GM21786 (cell line): ENCODE data around the gene SLC16A5.
"Not testable (repeated sequence)": the region's sequence is repeated elsewhere in the genome, so short reads cannot be mapped to it uniquely, and the experiment has no call there.

Experiments used
- ATAC-seq: cut with Tn5 transposase; IDR thresholded peaks from one replicate; pipeline ENCODE4 v1.9.1; 2021; ENCODE audit not compliant: unreplicated experiment

Gene SLC16A5

DNA sequence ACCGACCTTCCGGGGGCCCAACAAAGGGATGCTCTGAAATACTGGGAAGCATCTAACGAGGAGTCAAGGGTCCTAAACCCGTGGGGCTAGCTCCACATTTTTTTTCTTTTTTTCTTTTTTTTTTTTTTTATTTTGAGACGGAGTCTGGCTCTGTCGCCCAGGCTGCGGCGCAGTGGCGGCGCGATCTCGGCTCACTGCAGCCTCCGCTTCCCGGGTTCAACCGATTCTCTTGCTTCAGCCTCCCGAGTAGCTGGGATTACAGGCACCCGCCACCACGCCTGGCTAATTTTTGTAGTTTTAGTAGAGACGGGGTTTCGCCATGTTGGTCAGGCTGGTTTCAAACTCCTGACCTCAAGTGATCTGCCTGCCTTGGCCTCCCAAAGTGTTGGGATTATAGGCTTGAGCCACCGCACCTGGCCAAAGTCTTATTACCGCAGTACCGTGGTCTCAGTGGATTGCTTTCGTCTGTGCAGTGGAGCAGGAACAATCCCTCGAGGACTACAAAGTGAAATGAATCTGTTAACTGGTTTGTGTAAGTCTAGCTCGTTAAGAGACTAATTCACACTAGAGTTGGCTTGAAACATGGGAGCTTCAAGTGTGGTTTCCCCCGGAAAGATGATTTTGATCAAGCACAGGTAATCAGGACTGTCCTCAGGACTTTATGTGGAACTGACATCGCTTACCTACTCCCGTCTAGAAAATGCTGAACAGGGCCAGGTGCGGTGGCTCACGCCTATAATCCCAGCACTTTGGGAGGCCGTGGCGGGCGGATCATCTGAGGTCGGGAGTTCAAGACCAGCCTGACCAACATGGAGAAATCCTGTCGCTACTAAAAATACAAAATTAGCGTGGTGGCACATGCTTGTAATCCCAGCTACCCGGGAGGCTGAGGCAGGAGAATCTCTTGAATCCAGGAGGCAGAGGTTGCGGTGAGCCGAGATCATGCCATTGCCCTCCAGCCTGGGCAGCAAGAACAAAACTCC lies 44.6 kb downstream of the SLC16A5 start:
- not testable (repeated sequence) for ATAC-seq

GRCh38 chr17:75133001-75133400 lies 45.2 kb downstream of the SLC16A5 start:
- no peak for ATAC-seq

GRCh38 chr17:75133607-75134347 lies 46.0 kb downstream of the SLC16A5 start:
- not testable (repeated sequence) for ATAC-seq

DNA sequence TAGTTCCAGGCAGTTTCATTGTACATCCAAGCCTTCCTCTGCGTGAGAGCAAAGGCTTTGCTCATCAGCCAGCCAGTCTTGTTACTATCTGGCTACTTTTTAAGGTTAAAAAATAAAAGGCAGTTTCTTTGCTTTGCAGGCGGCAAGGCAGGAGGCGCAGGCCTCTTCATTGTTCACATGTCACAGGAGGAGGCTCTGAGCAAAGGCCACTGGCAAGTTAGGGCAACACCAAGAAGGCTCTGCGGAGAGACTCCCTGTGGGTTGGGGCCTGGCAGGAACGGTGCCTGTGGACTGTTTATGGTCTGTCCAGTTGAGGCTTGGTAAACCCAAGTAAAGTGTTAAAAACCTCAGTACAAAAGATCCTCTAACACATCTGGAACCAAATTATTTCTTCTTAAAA lies 47.7 kb downstream of the SLC16A5 start:
- no peak for ATAC-seq

- ATAC-seq = no peak
Measured at GRCh38 chr17:75135946-75136345, 48.2 kb downstream of the SLC16A5 start.

DNA sequence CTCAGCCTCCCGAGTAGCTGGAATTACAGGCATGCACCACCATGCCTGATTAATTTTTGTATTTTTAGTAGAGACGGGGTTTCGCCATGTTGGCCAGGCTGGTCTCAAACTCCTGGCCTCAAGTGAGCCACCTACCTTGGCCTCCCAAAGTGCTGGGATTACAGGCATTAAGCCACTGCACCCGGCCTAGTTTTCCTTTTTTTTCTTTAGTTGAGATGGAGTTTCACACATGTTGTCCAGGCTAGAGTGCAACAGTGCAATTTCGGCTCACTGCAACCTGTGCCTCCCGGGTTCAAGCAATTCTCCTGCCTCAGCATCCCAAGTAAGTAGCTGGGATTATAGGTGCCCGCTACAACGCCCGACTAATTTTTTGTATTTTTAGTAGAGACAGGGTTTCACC lies 50.0 kb downstream of the SLC16A5 start:
- not testable (repeated sequence) for ATAC-seq

GRCh38 chr17:75138519-75138918 lies 50.8 kb downstream of the SLC16A5 start:
- no peak for ATAC-seq

GRCh38 chr17:75142236-75142971 lies 54.6 kb downstream of the SLC16A5 start:
- no peak for ATAC-seq

DNA sequence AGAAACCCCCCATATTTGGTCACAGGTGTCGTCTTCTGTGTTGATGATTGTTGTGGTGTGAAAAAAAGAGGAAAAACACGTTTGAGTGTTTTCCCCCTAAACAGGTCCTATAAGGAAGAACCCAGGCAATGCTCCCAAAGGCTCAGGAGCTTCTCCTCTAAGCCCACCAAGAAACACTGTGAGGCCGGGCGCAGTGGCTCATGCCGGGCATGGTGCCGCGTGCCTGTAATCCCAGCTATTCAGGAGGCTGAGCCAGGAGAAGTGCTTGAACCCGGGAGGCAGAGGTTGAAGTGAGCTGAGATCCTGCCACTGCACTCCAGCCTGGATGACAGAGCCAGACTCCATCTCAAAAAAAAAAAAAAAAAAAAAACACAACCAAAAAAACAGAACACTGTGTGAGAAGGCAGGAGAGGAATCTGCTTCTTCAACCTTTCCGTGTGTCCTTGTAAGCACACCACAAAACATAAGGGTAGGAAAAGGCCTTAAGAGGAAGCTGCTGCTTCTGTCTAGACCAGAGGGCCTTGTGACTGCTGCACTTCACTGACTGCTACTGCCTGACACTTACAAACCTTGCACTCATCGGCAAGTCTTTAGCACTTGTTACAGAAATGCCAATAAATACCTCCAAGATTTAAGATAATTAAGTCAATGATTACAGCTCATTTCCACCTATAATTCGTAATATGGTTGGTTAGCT lies 57.2 kb downstream of the SLC16A5 start:
- no peak for ATAC-seq

- no peak for ATAC-seq
Measured at GRCh38 chr17:75146592-75146991, 58.8 kb downstream of the SLC16A5 start.

DNA sequence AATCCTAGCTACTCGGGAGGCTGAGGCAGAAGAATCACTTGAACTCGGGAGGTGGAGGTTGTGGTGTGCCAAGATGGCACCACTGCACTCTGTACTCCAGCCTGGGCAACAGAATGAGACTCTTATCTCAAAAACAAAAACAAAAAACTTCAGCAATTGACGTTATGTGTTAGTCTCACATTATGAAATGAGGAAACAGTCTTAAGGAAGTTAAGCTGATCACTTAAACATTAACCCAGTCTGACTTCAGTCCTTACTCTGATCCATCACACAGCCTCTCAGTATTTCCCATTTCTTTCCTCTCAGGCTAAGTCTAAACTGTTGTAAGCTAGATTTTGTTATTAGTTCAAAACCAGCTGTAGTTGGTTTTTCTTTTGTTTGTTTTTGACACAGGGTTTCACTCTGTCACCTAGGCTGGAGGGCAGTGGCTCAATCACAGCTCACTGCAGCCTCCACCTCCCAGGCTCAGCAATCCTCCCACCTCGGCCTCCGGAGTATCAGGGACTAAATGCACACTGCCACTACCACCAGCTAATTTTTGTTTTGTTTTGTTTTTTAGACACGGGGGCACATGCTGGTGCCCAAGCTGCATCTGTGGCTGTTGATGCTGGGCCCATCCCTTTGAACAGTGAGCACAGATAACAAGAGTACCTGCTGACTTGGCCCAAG lies 60.3 kb downstream of the SLC16A5 start:
- no peak for ATAC-seq

DNA sequence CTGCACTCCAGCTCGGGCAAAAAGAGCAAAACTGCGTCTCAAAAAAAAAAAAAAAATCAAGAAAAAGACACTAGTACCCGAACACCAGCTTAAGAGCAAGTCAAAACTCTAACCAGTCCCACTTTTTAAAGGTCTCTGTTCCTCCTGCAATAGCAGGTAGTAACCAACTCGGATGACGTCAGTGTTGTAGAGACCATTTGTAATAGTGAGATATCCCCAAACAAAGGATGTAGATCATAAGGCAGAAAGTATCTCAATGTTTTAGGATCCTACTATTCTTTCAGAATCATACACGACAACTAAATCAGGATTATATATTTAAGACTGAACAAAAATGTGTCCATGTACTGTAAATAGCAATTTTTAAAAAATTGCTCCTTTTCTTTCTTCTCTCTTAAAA lies 64.2 kb downstream of the SLC16A5 start:
- ATAC-seq = no peak

- no peak for ATAC-seq
Measured at GRCh38 chr17:75152523-75152921, 64.8 kb downstream of the SLC16A5 start.

- ATAC-seq = no peak
Measured at GRCh38 chr17:75152922-75153779, 65.4 kb downstream of the SLC16A5 start.

- peak; percentile 12 for ATAC-seq
Measured at GRCh38 chr17:75153780-75154194, 66.0 kb downstream of the SLC16A5 start.

- ATAC-seq = peak; percentile 93
Measured at GRCh38 chr17:75154195-75155106, 66.7 kb downstream of the SLC16A5 start, which contains the start of gene JPT1. TSS of gene JPT1 (minus strand) at chr17:75154512. CDS start at chr17:75154397, 115 bp downstream.

GRCh38 chr17:75155191-75155601 lies 67.4 kb downstream of the SLC16A5 start:
- no peak for ATAC-seq
